PC-9 (cell line): ENCODE results near the gene ZNF385A. TPM values are rescaled to one million over a fixed set of nuclear protein-coding genes. Genes with fewer than 3 reads are reported as not detected.

Source experiments
- BruUV-seq: library from RNA; stranded (reverse); fragments of 400-500 nt; replicated peaks from 2 replicates; lab custom pipeline; 2021; lab: Mats Ljungman, UMichigan
- CTCF ChIA-PET: fragments of 300-600 bp; sonication (Branson Sonifier 250); formaldehyde crosslinking; loops from one replicate; lab custom pipeline; 2022; ENCODE audit warnings: antibody characterized with exemption; lab: Charles Lee
- POLR2A ChIA-PET: fragments of 300-600 bp; sonication (Branson Sonifier 250); formaldehyde crosslinking; loops from one replicate; lab custom pipeline; 2022; ENCODE audit warnings: antibody characterized with exemption; ENCODE audit not compliant: unreplicated experiment; lab: Charles Lee
- DNase-seq, 2 experiments: peaks; one replicate each; pipeline versions ENCODE4 v3.0.0 to v3.0.0-alpha.2; 2015 to 2022; ENCODE audit warnings: mixed read lengths in 1 of 2
- H2AFZ ChIP-seq: fragments of 200-600 bp; sonication (generic); 2 replicates; pipeline ENCODE4 v1.8.1; 2017; ENCODE audit warnings: antibody characterized with exemption
- H3F3A ChIP-seq: fragments of 200-600 bp; sonication (generic); 2 replicates; pipeline ENCODE4 v1.8.1; 2017; ENCODE audit warnings: antibody characterized with exemption, mild to moderate bottlenecking, low read depth; ENCODE audit not compliant: insufficient read depth
- H3K27ac ChIP-seq: fragments of 200-600 bp; sonication (generic); 2 replicates; pipeline ENCODE4 v1.6.1; 2016; ENCODE audit warnings: mixed run types
- H3K27me3 ChIP-seq: fragments of 200-600 bp; sonication (generic); 2 replicates; pipeline ENCODE4 v1.6.1; 2016; ENCODE audit warnings: low read depth, mixed run types; ENCODE audit not compliant: insufficient read depth
- H3K36me3 ChIP-seq: fragments of 200-600 bp; sonication (generic); 2 replicates; pipeline ENCODE4 v1.6.1; 2016; ENCODE audit warnings: low read depth, mixed run types
- H3K4me1 ChIP-seq: fragments of 200-600 bp; sonication (generic); replicated peaks from 2 replicates; pipeline ENCODE4 v1.6.1; 2016; ENCODE audit warnings: mixed run types; ENCODE audit not compliant: insufficient read depth
- H3K4me2 ChIP-seq: fragments of 200-600 bp; sonication (generic); 2 replicates; pipeline ENCODE4 v1.6.1; 2017; ENCODE audit warnings: mixed run types
- H3K4me3 ChIP-seq: fragments of 200-600 bp; sonication (generic); 2 replicates; pipeline ENCODE4 v1.6.1; 2016; ENCODE audit warnings: mixed run types
- H3K79me2 ChIP-seq: fragments of 200-600 bp; sonication (generic); 2 replicates; pipeline ENCODE4 v1.6.1; 2017; ENCODE audit warnings: low read depth, mixed run types
- H3K9me2 ChIP-seq: fragments of 200-600 bp; sonication (generic); 2 replicates; pipeline ENCODE4 v1.8.1; 2017; ENCODE audit warnings: mild to moderate bottlenecking; ENCODE audit not compliant: insufficient read depth
- H3K9me3 ChIP-seq: fragments of 200-600 bp; sonication (generic); 2 replicates; pipeline ENCODE4 v1.8.1; 2016; ENCODE audit warnings: low read depth; ENCODE audit not compliant: insufficient read depth
- H4K20me1 ChIP-seq: fragments of 200-600 bp; sonication (generic); 2 replicates; pipeline ENCODE4 v1.8.1; 2017; ENCODE audit not compliant: insufficient read depth
- EZH2 ChIP-seq: fragments of 200-600 bp; sonication (generic); IDR thresholded peaks from 2 replicates; pipeline ENCODE4 v1.8.0; 2017; ENCODE audit warnings: antibody characterized with exemption, low read depth
- intact Hi-C: fragments of 100-400 bp; cut with micrococcal nuclease; formaldehyde crosslinking; loops from one replicate; pipeline ENCODE4 v1.10.0; 2022; ENCODE audit not compliant: unreplicated experiment
- total RNA-seq: library from RNA; stranded (reverse); gene quantifications from 2 replicates; pipeline ENCODE4 v1.2.3, GENCODE V29; 2021
- TF ChIP-seq, protein P1 (sequence below): fragments of 200-600 bp; sonication (generic); conservative IDR thresholded peaks from 2 replicates; pipeline ENCODE4 v1.6.1; 2017; ENCODE audit warnings: mixed run types, antibody characterized with exemption, mild to moderate bottlenecking, moderate library complexity

Gene ZNF385A
- total RNA-seq, 1 experiment from 2014 or later = 17.2 TPM

DNA sequence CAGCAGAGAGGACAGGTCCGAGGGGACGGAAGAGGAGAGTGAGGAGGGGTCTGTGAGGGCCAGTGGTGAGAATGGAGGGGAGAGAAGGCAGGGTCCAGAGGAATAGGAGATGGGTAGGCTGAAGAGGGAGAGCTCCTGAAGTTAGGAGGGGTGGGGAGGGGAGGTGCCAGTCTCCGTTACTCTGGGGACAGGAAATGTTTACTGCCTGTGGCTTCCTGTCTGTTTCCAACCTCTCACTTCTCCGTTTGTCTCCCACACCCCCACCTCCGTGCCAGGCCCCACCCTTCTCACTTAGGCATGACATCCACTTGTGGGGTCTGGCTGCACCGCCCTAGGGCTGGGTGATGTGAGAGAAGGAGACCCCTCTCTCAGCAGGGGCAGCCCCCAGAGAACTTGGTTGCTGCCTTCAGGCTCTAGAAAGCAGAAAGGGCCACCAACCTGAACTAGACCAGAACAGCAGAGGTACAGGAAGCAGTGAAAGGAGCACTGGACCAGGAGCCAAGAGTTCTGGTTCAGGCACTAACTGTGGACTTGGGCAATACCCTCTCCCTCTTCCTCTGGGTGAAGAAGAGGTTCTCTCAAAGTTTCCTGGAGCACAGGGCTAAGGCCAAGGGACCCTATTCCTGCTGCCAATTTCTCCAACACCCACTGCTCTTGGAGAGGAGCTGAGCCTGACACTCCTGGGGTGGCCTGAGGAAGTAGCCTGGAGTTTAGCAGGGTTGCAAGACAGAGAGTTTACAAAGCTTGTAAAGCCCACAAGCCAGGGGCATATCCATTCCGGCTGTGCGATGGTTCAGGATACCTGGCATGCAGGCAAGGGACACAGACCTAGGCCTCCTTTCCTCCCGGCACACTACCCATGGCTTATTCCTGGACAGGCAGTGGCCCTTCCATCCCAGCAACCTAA, 29.0 kb upstream of the ZNF385A start:
- H2AFZ ChIP-seq = no peak overlapping the region
- no peak for DNase-seq
- no peaks in the 10 kb centered on the region for H3K9me3 ChIP-seq
- H3K4me1 ChIP-seq = peaks cover 24% of the 10 kb centered on the region; the same call in 1 of the 2 replicates
- no peak overlapping the region for H3K27ac ChIP-seq
- no peak overlapping the region for H3K4me2 ChIP-seq
- no TSS peak for BruUV-seq
- no peaks in the 10 kb centered on the region for H3K9me2 ChIP-seq
- no peaks in the 10 kb centered on the region for H3K36me3 ChIP-seq
- ChIA-PET POLR2A (no interaction called here), CTCF (interaction anchor here (0.6 to 2.2 kb wide), 3 partner anchors 14 to 34 kb away, joined by 4 to 8 read pairs (median 6); no protein-coding TSS in a partner anchor)
- peaks cover 40% of the 10 kb centered on the region for H3K79me2 ChIP-seq
- no peaks in the 10 kb centered on the region for H3K27me3 ChIP-seq
- H3K4me3 ChIP-seq = no peak overlapping the region
- TF ChIP-seq, protein P1, sequence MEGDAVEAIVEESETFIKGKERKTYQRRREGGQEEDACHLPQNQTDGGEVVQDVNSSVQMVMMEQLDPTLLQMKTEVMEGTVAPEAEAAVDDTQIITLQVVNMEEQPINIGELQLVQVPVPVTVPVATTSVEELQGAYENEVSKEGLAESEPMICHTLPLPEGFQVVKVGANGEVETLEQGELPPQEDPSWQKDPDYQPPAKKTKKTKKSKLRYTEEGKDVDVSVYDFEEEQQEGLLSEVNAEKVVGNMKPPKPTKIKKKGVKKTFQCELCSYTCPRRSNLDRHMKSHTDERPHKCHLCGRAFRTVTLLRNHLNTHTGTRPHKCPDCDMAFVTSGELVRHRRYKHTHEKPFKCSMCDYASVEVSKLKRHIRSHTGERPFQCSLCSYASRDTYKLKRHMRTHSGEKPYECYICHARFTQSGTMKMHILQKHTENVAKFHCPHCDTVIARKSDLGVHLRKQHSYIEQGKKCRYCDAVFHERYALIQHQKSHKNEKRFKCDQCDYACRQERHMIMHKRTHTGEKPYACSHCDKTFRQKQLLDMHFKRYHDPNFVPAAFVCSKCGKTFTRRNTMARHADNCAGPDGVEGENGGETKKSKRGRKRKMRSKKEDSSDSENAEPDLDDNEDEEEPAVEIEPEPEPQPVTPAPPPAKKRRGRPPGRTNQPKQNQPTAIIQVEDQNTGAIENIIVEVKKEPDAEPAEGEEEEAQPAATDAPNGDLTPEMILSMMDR = no peak
- no peak for TF ChIP-seq EZH2
- no peaks in the 10 kb centered on the region for H4K20me1 ChIP-seq
- H3F3A ChIP-seq = peaks cover 26% of the 10 kb centered on the region
- intact Hi-C loops = no loop called here

DNA sequence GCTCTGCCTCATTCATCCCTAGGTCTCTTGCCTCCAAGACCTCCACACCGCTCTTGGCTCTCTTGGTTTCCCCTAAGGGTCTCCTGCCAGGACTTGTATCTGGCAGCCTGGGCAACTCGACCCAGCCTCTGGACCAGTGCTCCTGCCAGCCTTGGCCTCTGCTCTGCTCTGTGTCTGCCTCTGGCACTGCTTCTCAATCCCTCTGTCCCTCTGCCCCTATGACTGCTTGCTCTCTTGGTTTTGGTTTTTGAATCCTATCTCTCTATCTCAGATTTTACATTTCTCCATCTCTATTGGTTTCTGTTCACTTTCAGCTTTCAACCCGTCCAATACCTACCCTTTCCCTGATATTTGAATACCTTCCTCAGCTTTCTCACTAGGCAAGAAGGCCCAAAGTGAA, 28.3 kb upstream of the ZNF385A start:
- Histone ChIP-seq H3K4me1 (peaks cover 21% of the 10 kb centered on the region; the same call in 1 of the 2 replicates), H3K79me2 (peaks cover 33% of the 10 kb centered on the region), H3F3A (peaks cover 26% of the 10 kb centered on the region), H3K9me2 (no peaks in the 10 kb centered on the region), H3K4me2 (no peak overlapping the region), H3K4me3 (no peak overlapping the region), H3K9me3 (no peaks in the 10 kb centered on the region), H3K27ac (no peak overlapping the region), H3K36me3 (no peaks in the 10 kb centered on the region), H3K27me3 (no peaks in the 10 kb centered on the region), H4K20me1 (no peaks in the 10 kb centered on the region), H2AFZ (no peak overlapping the region)
- BruUV-seq = no TSS peak
- no peak for DNase-seq
- no peak for TF ChIP-seq EZH2
- TF ChIP-seq, protein P1 = no peak
- CTCF ChIA-PET = interaction anchor here (1.2 to 2.2 kb wide), 2 partner anchors 13 to 33 kb away, joined by 6 to 8 read pairs; no protein-coding TSS in a partner anchor
- POLR2A ChIA-PET = no interaction called here
- intact Hi-C loops = no loop called here

DNA sequence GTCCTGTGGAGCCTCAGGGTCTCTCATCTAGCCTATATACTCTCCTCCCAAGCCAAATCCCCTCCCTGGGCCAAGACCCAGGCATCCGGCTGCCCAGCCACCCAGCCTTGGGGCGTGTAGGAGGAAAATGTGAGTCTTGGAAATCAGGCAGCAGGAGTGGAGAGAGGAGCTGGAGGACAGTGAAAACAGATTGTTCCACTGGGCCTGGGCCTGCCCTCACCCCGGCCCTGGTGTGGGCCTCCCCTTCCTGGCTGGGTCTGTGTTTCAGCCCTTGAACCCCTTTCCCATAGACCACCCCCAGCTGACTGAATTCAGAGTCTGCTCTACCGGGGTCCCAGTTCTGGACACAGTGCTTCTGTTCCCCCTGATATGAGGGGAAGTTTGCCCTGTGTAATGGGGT, 27.8 kb upstream of the ZNF385A start:
- Histone ChIP-seq H3K9me2 (no peaks in the 10 kb centered on the region), H3K79me2 (peaks cover 29% of the 10 kb centered on the region; the same call in 1 of the 2 replicates), H3F3A (peaks cover 26% of the 10 kb centered on the region), H3K4me2 (no peak overlapping the region), H2AFZ (no peak overlapping the region), H3K36me3 (0 out of 2 replicates have a peak, but pooled peaks cover 1% of the 10 kb centered on the region), H3K4me3 (no peak overlapping the region), H4K20me1 (no peaks in the 10 kb centered on the region), H3K27ac (peak overlapping the region; percentile 39; the same call in 1 of the 2 replicates), H3K27me3 (no peaks in the 10 kb centered on the region), H3K9me3 (no peaks in the 10 kb centered on the region), H3K4me1 (peaks cover 16% of the 10 kb centered on the region; the same call in 1 of the 2 replicates)
- no TSS peak for BruUV-seq
- DNase-seq = no peak
- ChIA-PET CTCF (interaction anchor here (2.2 kb wide), 1 partner anchor 13 kb away, joined by 6 read pairs; no protein-coding TSS in a partner anchor), POLR2A (no interaction called here)
- no peak for TF ChIP-seq EZH2
- TF ChIP-seq, protein P1 = no peak
- intact Hi-C loops = no loop called here
